ACHN (cell line): Measurements from ENCODE around the gene FMN1.

Experiments used
- DNase-seq: peaks from one replicate; pipeline ENCODE4 v3.0.0-alpha.2; 2015
- in situ Hi-C: cut with HindIII; loops from 2 replicates; pipeline ENCODE4 v1.10.0; 2017; ENCODE audit warnings: low sequenced_read_pairs, low pct_ligation_motif_present, low pct_unique_long_range_greater_than_20kb

Gene FMN1

GRCh38 chr15:32898414-32898813, 296.1 kb downstream of the FMN1 start:
- in situ Hi-C loops = no loop called here
- no peak for DNase-seq

DNA sequence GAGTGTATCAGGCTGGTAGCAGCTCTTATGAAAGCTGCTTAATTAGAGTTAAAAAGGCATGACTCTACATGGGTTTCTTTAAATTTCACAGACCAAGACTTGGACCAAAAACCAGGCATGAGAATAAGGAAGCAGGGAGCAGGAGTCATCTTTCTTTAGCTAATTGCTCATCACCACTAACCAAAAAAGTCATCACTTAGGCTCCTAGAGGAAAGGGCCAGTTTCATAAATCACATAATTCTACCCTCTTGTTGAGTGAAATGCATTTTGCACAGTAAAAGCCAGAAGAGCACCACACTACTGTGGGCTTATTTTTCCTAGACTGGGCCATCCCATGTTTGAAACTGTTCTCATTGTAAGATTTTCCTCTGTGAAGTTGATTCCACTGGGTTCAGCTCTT, 301.1 kb downstream of the FMN1 start:
- in situ Hi-C loops = no loop called here
- no peak for DNase-seq

- in situ Hi-C loops = no loop called here
- DNase-seq = no peak
These were observed 305.3 kb downstream of the FMN1 start for GRCh38 chr15:32889214-32889613.

DNA sequence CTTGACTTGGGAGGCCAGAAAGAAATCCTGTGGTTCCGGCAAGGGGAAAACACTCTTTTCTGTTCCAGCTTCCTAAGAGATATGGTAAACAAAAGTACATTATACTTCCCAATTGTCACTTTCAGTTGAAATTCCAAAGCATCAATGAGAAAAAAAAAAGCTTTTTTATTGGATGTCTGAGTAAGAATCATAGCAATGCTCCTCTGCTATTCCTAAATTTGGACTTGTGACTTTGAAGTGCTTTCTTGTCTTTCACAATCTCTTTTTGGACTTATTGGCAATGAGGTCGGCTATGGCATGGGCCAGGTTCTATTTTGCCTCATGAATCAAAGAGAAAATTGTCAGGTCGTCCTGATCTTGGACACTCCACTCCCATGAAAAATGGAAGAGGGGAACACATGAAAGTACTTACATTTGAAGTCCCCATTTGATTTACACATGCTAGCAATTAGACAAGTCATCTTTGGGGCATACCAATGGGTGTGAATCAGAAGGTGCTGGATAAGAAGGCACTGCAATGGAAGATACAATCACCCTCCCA, 306.2 kb downstream of the FMN1 start:
- DNase-seq = no peak
- in situ Hi-C loops = no loop called here

GRCh38 chr15:32887090-32887489, 307.4 kb downstream of the FMN1 start:
- DNase-seq = no peak
- in situ Hi-C loops = no loop called here

DNA sequence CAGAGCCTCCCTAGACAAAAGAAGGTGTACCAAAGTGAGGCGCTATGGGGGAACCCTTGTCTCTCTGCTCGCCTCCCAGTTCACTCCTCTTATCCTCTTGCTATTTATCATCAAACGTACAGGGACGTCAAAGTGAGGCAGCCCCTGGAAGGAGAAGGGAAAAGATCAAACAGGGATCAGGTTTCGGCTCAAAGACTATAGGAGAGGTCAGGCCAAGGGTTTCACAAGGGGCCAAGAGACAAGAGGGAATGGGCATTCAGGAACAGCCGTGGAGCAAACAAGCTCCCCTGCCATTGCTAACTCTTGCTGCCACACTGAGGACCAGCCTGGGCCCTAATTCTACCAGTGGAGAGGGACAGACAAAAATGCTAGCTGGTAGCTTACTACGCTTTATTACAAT, 308.1 kb downstream of the FMN1 start:
- no peak for DNase-seq
- in situ Hi-C loops = no loop called here

DNA sequence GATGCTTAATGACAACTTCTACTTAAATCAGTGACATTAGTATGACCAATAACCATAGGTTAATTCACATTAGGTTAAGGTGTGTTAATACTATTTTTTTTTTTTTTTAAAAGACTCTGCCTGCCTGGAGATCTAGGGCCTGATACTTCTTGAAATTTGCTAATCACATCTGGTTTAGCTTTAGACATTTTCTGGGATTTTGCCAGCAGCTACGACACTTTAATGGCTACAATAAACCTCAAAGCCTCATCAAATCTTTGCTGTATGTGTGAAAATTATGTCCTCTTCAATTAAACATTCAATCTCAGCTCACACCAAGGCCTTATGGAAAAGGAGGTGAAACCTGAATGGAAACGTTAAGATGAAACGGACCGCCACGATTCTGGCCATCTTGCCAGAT, 308.8 kb downstream of the FMN1 start:
- DNase-seq = no peak
- in situ Hi-C loops = no loop called here

DNA sequence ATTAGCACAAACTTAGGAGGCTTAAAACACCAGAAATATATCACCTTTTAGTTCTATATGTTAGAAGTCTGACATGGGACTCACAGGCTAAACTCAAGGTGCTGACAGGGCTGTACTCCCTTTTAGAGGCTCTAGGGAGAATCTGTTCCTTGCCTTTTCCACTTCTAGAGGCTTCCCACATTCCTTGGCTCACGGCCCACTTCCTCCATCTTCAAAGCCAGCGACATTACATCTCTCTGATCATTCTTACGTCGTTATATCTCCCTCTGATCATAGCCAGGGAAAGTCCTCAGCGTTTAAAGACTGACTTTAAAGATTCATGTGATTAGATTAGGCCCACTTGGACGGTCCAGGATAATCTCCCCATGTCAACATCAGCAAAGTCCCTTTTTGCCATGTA, 310.4 kb downstream of the FMN1 start:
- in situ Hi-C loops = no loop called here
- no peak for DNase-seq

DNA sequence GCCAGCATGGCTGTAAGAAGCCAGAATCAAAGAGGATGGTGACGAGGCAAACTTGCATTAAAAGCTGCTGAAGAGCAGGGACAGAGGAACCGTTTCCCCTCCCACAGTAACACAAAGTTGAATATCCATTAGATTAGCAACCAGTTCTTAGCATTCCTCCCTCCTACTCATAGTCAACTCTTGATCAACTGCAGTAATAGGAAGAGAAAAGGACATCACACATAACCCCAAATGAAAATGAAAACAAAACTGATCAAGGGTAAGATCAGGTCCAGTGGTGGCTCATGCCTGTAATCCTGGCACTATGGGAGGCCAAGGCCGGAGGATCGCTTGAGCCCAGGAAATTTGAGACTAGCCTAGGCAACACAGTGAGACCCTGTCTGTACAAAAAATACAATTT, 311.6 kb downstream of the FMN1 start:
- in situ Hi-C loops = no loop called here
- DNase-seq = no peak

DNA sequence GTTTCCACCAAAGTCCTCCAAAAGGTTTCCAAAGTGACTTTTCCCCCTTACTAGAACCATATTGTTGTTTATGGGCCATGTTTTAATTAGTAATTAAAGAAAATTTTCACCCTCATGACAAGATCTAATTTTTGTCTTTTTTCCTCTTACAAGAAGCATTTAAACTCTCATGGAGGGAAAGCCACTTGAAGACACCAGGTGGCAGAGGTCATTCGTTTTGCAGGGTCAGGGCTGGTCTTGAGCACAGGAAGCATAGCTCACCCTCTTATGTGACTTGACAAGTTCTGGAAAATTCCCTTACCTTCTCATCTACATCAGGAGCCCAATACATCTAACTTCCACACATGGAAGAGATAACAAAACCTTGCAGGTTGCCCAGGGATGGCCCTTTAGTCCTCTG, 313.0 kb downstream of the FMN1 start:
- no peak for DNase-seq
- in situ Hi-C loops = no loop called here

- in situ Hi-C loops = no loop called here
- no peak for DNase-seq
These were observed 313.9 kb downstream of the FMN1 start for GRCh38 chr15:32880642-32881041.

GRCh38 chr15:32879980-32880379, 314.5 kb downstream of the FMN1 start:
- in situ Hi-C loops = no loop called here

GRCh38 chr15:32878869-32879805, 315.4 kb downstream of the FMN1 start:
- in situ Hi-C loops = no loop called here
- no peak for DNase-seq

More at GRCh38 chr15:32879980-32880379, 314.5 kb downstream of the FMN1 start:
- no peak for DNase-seq

- no peak for DNase-seq
- in situ Hi-C loops = no loop called here
These were observed 316.2 kb downstream of the FMN1 start for GRCh38 chr15:32878342-32878741.

GRCh38 chr15:32877252-32878019, 317.1 kb downstream of the FMN1 start:
- DNase-seq = no peak
- in situ Hi-C loops = no loop called here

GRCh38 chr15:32873284-32874114, 321.0 kb downstream of the FMN1 start:
- in situ Hi-C loops = no loop called here
- DNase-seq = no peak

DNA sequence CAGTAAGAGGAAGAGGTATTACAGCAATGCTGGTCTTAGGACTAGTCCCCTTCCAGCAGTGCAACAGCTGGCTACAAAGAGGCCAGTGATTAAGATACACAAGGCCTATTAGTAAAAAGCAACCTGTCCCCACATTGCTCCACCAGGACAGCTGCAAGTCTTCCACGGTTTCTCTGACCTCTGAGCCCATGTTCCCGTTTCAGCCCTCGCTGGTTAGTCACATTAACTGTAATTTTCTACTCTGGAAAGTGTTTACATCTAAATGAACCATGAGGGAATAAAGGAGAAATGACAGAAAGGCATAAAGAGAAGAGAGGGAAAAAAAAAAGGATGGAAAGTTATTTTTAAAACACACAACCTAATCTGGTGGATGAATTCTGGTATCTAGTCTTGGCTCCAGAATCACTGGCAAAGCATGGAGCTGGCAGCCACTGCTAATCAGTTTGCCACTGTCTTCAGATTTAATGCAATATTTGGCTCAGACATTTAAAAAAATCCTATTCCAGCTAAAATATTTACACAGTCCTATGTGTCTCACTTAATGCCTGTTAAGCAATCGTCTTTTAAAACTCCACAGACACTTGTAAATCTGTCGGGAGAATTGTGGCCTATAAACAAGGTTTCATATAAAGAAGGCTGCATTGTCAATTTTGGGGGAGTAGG, 321.8 kb downstream of the FMN1 start:
- in situ Hi-C loops = no loop called here
- no peak for DNase-seq

DNA sequence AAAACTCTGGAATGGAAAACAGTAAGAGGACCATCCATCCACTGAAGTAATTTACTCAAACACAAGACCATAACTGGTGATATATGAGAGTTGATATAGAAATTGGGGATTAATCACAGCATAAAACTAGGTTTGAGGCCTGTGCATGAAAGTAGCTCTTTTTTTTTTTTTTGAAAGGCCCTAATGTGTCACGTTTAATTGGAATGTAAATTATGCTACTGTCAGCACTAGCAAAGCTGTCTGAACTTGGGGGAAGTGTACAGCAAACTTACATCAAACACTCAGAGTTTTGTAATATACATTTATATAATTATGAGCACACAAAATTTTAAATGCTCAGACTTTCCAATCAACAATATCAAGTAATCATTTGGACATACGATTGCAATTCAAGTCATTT, 322.6 kb downstream of the FMN1 start:
- DNase-seq = no peak
- in situ Hi-C loops = no loop called here
